ENCODE results near the gene ATP6V0A4.
"Not testable (repeated sequence)": the region's sequence is repeated elsewhere in the genome, so short reads cannot be mapped to it uniquely, and the experiment has no call there.

ATP6V0A4 gene

DNA sequence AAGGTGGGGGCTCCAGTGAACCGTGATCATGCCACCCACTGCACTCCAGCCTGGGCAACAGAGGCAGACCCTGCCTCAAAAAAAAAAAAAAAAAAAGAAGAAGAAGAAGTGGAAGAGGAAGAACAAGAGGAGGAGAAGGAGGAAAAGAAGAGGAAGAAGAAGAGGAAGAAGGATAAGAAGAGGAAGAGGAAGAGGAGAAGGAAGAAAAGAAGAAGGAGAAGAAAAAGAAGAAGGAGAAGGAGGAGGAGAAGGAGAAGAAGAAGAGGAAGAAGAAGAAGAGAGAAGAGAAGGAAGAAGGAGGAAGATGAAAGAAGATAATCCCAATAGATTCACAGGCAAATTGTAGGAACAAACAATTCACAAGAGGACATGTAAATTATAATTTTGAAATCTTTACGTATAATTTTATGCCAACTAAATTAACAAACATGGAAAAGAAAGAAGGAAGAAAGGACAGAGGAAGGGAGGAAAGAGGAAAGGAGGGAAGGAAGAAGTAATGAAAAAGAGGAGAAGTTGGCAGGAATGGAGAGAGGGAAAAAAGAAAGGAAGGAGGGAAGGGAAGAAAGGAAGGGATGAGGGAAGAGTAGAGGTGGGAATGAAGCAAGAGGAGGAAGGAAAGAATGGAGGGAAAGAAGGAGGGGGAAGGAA lies 100.3 kb downstream of the ATP6V0A4 start:
- DNase-seq = no peak

- not testable (repeated sequence) for DNase-seq
Measured at GRCh38 chr7:138695776-138696175, 102.2 kb downstream of the ATP6V0A4 start.

GRCh38 chr7:138695106-138695505 lies 102.9 kb downstream of the ATP6V0A4 start:
- DNase-seq = no peak

DNA sequence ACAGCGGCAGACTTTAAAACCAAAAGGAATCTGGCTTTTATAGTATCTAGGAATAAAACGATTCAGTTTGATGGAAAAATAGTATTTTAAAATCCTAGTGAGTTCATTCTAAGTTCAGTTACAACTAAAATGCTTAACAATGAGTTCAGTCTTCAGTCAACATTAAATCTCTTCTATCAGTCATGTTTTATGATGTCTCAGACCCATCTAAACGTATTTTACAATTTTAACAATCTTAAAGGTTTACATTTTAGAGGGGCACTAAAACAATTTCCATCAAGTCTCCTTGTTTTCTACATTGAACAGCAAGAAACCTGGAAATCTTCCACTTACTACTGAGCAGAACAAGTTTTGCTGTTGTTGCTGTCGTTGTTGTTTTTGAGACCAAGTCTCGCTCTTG lies 106.8 kb downstream of the ATP6V0A4 start:
- DNase-seq = no peak

DNA sequence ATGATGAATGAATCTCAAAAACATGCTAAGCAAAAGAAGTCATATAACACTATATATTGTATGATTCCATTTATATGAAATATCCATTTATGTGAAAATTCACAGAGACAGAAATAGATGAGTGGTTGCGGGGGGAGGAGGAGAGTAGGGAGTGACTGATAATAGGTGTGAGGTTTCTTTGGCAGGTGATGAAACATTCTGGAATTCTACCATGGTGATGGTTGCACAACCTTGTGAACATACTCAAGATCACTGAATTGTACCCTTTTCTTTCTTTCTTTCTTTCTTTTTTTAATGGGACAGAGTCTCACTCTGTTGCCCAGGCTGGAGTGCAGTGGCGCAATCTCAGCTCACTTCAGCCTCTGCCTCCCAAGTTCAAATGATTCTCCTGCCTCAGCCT lies 107.5 kb downstream of the ATP6V0A4 start:
- DNase-seq = no peak

DNA sequence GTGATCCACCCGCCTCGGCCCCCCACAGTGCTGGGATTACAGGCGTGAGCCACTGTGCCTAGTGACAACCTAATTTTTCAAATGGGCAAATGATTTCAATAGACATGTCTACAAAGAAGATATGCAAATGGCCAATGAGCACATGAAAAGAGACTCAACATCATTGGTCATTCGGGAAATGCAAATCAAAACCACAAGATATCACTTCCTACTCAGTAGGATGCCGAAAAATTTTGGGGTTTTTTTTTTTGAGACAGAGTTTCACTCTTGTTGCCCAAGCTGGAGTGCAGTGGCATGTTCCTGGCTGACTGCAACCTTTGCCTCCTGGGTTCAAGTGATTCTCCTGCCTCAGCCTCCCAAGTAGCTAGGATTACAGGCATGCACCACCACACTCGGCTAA lies 110.0 kb downstream of the ATP6V0A4 start:
- DNase-seq = not testable (repeated sequence)

DNA sequence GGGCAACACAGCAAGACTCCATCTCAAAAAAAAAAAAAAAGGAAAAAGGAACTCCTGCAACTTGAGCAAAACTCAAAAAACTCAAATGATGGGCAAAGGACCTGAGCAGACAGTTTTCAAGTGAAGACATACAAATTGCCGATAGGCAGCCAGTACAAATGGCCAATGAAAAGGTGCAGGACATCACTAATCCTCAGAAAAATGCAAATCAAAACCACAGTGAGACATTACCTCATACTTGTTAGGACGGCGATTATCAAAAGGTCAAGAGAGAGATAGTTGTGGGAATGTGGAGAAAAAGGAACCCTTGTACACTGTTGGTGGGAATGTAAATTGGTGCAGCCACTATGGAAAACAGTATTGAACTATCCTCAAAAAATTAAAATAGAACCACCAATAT lies 113.7 kb downstream of the ATP6V0A4 start:
- DNase-seq = no peak

DNA sequence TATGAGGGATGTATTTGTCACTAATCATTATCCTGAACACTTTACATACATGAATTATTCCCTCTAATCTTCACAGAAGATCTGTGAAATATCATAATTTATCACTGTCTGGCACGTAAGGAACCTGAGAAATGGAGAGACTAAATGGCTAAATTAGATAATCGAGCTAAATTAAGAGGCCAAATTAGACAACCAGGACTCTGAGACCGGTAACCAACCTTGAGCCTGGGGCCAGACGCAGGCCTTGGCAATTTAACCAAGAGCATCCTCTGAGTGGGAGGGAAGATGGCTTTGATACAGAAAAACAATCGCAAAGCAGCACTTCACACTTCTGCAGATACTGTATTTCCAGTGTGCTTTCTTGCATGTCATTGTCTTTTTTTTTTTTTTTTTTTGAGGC lies 118.2 kb downstream of the ATP6V0A4 start:
- DNase-seq = no peak

- DNase-seq = no peak
Measured at GRCh38 chr7:138670594-138670993, 127.4 kb downstream of the ATP6V0A4 start.

DNA sequence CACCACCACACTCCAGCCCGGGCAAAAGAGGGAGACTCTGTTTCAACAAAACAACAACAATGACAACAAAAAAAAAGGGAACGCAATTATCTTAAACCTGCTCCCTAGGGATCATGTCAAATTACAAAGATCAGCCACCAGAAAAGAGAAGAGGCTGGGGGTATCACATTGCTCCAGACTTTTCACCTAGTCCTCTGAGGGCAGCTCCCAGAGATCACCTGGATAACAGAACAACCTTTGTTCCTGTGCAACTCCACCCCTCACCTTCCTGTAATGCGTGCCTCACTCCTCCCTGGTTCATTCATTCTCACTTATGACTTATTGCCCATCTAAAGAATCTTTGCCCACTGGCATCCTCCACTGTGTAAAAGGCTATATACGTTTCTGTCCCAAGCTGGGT lies 128.6 kb downstream of the ATP6V0A4 start:
- DNase-seq = no peak

- no peak for DNase-seq
Measured at GRCh38 chr7:138668946-138669345, 129.1 kb downstream of the ATP6V0A4 start.

- DNase-seq = no peak
Measured at GRCh38 chr7:138668229-138668596, 129.8 kb downstream of the ATP6V0A4 start.

DNA sequence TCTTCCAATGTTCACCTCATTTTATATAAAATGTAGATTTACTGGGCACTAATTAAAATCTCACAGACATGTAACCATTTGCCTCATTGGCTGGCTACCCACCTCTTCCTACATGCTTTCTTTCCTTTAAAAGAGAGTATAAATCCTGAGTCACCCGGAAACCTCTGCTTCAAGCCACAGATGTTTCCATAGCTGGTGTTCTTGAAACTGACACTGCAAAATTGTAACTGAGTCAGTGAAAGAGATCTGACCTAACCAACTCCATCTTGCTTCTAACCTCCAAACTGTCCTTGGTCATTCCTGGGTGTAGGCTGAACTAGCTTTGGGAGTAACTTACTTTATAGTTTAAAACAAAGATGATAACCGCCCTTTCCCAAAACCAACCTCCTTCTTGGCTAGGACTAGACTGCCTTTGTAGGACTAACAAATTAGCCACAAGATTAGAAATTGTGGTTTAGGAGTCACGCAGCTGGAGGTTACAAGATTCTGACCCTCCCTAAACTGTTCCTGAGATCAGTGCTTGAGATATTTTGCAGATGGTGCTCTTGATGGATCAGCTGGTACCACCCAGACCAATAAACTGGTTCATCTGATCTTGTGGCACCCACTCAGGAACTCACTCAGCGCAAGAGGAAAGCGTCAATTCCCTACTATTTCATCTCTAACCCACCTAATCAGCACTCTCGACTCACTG lies 130.3 kb downstream of the ATP6V0A4 start:
- DNase-seq = no peak

DNA sequence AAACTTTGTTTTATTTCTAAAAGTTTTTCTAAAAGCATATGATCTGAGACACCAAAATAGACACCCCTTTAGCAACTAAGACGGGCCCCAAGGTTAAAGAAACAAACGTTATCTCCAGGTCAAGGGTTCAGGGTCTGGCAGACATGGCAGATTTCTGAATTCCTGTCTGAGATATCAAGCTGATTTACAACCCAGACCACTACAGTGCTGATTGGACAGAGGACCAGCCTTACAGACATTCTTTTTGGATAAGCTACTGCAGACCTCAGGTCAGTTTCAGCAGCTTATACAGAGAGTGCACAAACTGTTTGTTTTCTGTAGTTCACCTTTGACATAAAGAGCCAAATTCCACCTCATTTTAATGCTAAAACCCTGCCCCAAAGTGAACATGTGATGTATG lies 131.6 kb downstream of the ATP6V0A4 start:
- DNase-seq = no peak

GRCh38 chr7:138665669-138666140 lies 132.3 kb downstream of the ATP6V0A4 start:
- no peak for DNase-seq

DNA sequence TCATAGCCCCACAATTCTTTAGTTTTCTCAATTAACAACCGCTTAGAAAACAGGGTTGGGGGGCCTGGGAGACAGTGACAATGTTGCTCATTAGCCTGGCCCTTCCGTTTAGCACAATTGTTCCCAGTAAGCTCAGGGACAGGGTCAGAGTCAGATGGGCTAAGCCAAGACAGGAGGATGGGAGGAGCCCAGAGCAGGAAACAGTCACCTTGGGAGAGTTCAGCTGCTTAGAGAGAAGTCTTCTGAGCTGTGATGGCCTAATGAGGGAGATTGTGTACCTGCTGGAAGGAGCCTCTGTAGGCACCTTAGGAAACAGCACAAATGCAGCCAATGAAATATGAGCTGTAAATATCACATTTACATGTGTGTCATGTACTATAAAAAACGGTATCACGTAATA lies 132.7 kb downstream of the ATP6V0A4 start:
- DNase-seq = no peak

DNA sequence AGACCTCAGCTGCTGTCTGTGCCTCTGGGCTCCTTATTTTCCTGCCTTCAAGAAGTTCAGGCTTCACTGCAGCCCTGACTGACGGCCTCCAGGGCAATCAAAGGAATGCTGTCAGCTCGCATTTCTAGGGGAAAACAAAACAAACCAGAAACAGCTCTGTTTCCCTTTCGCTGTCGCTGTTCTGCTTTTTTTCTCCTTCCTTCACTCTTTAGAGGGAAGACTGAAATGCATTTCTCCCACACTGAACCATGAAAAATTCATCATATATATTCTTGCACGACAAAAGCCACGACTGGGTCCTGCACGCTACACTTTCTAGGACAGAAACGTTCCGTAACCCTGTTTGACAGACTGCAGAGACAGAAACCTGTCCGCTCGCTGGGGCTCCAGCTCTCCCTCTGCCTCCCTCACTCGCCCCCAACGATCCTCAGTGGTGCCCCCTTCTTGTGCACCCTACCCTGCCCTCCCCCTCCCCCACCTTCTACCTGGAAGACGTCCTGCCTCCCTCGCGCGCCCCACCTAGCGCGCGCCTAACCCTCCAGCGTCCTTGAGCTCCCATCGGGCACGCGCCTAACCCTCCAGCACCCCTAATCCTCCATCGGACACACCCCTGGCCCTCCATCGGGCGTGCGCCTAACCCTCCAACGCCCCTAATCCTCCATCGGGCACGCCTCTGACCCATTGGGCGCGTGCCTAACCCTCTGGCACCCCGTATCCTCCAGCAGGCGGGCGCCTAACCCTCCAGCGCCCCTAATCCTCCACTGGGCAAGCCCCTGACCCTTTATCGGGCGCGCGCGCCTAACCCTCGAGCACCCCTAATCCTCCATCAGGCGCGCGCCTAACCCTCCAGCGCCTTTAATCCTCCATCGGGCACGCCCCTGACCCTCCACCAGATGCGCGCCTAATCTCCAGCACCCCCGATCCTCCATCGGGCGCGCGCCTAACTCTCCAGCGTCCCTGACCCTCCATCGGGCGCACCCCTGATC lies 134.0 kb downstream of the ATP6V0A4 start:
- DNase-seq = no peak

DNA sequence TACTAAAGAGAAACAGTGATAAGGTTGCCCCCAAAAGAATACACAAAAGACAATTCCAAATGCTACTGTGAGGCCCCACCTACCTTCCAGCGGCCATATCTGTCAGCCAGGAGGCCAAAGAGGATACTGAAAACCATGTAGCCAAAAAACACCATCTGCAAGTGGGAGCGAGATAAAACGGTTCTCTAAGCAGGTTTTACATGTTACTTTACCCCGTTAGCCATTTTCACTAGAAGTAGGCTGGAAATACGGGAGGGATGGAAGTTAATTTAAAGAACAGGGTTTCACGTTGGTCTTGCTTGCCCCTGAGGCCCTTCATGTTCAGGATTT lies 135.0 kb downstream of the ATP6V0A4 start:
- no peak for DNase-seq

DNA sequence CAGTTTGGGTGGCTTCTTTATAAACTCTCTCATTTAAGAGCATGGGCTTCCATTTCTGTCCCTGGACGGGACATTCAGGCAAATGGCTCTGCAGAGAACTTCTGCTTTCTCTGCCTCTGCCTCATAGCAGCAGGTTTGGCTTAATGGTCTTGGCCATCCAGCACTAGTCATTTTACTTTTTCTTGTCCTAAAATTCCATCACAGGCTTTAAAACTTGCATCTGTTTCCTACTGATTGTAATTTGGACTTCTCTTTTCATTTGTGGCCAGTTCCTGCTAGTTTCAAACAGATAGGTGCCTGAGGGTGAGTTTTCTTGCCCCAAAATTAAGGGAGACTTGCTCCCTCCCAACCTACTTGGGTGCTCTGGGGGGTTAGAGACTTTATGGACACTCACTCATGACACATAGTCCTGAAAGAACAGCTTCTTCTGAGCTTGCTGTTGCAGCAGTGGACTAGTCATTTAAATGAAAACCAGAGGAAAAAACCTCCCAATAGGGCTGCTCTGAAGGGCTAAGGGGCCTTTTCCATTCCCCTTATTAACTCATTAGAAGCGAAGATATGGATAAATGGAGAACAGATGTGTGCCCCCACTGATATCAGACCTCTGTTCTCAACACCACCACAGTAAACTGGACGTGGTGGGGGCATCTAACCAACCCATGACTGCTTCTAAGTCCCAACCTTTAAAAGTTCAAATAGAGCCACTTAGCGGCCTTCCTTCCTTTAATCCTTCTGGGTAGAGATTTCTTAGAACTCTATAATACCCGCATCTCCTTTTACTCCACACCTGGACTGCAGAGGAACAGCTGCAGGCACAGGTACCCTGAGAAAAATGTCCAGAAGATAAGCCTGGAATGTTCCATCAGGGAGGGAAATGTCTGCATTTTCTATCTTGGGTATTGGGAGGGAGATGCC lies 135.7 kb downstream of the ATP6V0A4 start:
- no peak for DNase-seq

DNA sequence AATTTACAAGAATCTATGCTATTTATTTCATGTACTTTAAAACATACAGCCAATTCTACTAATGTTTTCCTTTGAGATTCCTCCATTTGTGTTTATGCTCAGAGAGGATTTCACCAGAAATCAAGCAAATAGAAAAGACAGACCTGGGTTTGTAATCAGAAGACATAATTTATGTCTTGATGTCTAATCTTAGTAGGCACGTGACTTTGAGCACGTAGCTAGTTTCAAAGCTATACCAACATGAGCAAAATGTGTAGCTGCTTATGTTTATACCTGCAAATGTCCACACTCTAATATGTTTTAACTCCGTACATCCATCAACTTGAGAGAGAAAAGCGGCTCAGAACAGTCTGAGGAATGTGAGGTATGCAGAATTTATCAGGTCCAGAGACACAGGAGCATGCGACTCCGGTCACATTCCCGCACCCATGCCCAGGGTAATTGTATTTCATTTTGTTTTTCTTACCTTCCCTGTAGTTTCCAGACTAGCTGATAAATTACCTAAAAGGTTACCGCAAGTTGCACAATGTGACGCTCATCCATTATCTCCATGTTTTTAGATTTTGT lies 136.8 kb downstream of the ATP6V0A4 start:
- no peak for DNase-seq

GRCh38 chr7:138658889-138659288 lies 139.1 kb downstream of the ATP6V0A4 start:
- DNase-seq = no peak

DNA sequence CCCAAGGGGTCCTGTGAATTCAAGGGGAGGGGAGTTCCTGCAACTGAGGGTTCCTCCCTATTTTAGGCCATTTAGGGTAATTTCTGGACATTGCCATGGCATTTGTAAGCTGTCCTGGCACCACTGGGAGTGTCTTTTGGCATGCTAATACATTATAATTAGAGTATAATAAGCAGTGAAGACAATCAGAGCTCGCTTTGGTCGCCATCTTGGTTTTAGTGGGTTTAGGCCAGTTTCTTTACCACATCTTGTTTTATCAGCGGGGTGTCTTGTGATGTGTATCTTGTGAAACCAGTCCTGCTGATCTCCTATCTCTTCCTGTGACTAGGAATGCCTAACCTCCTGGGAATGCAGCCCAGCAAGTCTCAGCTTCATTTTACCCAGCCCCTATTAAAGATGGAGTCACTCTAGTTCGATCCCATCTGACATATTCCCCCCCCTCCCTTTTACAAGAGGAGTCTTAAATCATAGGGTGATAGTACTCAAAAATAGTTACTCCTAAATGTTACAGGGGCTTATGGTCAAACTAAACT lies 140.1 kb downstream of the ATP6V0A4 start:
- no peak for DNase-seq

All from DMS 273 treated with DMSO at 0.1 percent for 48 hours (cell line).